CD4-positive, alpha-beta T cell (primary cell): ENCODE measurements around the gene TANK. TPM values are rescaled to one million over a fixed set of nuclear protein-coding genes. Genes with fewer than 3 reads are reported as not detected.

Experiments used
- ATAC-seq: fragments of 200-7000 bp; cut with Tn5 transposase; one replicate; pipeline ENCODE4 v1.10.0; 2022; ENCODE audit warnings: mild to moderate bottlenecking; ENCODE audit not compliant: poor library complexity
- CTCF ChIA-PET: fragments of 350-600 bp; sonication (Branson Sonifier 250); formaldehyde crosslinking; loops from one replicate; lab custom pipeline; 2021; ENCODE audit warnings: antibody characterized with exemption, inconsistent platforms; lab: Charles Lee
- POLR2A ChIA-PET: fragments of 350-600 bp; sonication (Branson Sonifier 250); formaldehyde crosslinking; loops from one replicate; lab custom pipeline; 2021; ENCODE audit warnings: antibody characterized with exemption, inconsistent platforms; lab: Charles Lee
- DNase-seq, 14 experiments: peaks; one replicate each; pipeline ENCODE4 v3.0.0-alpha.2; 2013 to 2020; ENCODE audit warnings: mixed read lengths in 2 of 14
- H3K27ac ChIP-seq, 2 donors: one replicate each; pipeline versions ENCODE4 v1.5.1 to v1.7.0; 2013; ENCODE audit warnings: low read length in 2 of 2, low read depth in 1 of 2, mild to moderate bottlenecking in 1 of 2
- H3K27me3 ChIP-seq, 2 experiments: 1 replicate in 1 of 2; 2 replicates in 1 of 2; pipeline versions ENCODE4 v1.6.1 to v1.7.0; 2013; ENCODE audit warnings: low read length in 2 of 2, control low read depth in 1 of 2, mild to moderate bottlenecking in 1 of 2, moderate library complexity in 1 of 2; ENCODE audit not compliant: insufficient read depth in 2 of 2, control insufficient read depth in 1 of 2
- H3K36me3 ChIP-seq: one replicate; pipeline ENCODE4 v1.6.1; 2013; ENCODE audit warnings: low read length, control low read depth; ENCODE audit not compliant: insufficient read depth
- H3K4me1 ChIP-seq: one replicate; pipeline ENCODE4 v1.6.1; 2013; ENCODE audit warnings: low read length, control low read depth; ENCODE audit not compliant: insufficient read depth
- H3K4me3 ChIP-seq: one replicate; pipeline ENCODE4 v1.5.1; 2013; ENCODE audit warnings: mild to moderate bottlenecking, low read length, moderate library complexity
- H3K9me3 ChIP-seq, 2 experiments: 1 replicate in 1 of 2; 2 replicates in 1 of 2; pipeline versions ENCODE4 v1.6.1 to v1.7.0; 2013; ENCODE audit warnings: low read length in 2 of 2, mild to moderate bottlenecking in 2 of 2, control low read depth in 1 of 2, moderate library complexity in 1 of 2; ENCODE audit not compliant: control insufficient read depth in 1 of 2, insufficient read depth in 1 of 2
- H3K27ac Mint-ChIP-seq: one replicate; pipeline ENCODE4 v1.8.0; 2020; ENCODE audit warnings: mixed read lengths
- H3K27me3 Mint-ChIP-seq: one replicate; pipeline ENCODE4 v1.8.0; 2021; ENCODE audit warnings: mixed read lengths
- H3K36me3 Mint-ChIP-seq: one replicate; pipeline ENCODE4 v1.8.0; 2021; ENCODE audit warnings: low read depth, mixed read lengths
- H3K4me1 Mint-ChIP-seq: one replicate; pipeline ENCODE4 v1.8.0; 2021; ENCODE audit warnings: low read depth, mixed read lengths
- H3K4me3 Mint-ChIP-seq: one replicate; pipeline ENCODE4 v1.8.0; 2020; ENCODE audit warnings: mild to moderate bottlenecking, mixed read lengths
- H3K9me3 Mint-ChIP-seq: one replicate; pipeline ENCODE4 v1.8.0; 2020; ENCODE audit warnings: mixed read lengths
- CTCF ChIP-seq: fragments of 200-600 bp; IDR thresholded peaks from one replicate; pipeline ENCODE4 v1.8.0; 2022; ENCODE audit warnings: antibody characterized with exemption, mild to moderate bottlenecking
- intact Hi-C, 2 experiments: fragments of 100-400 bp; cut with DNase I in 1 of 2; cut with micrococcal nuclease in 1 of 2; formaldehyde crosslinking; loops; one replicate each; pipeline versions ENCODE4 v1.15.1 to v1.9.0; 2023 to 2025; cut with DNase I, micrococcal nuclease
- total RNA-seq, 174 experiments: library from RNA in 2 of 174; stranded (reverse) in 2 of 174; gene quantifications; one replicate each; pipeline ENCODE4 v1.2.3 and lab custom pipeline; 2021 to 2026

The TANK gene
- total RNA-seq, 2 experiments from 2014 or later: 66.3 to 71.7 TPM

GRCh38 chr2:161141033-161141432 lies 19.2 kb upstream of the TANK start:
- H3K9me3 ChIP-seq: no peaks in the 10 kb centered on the region
- no peaks in the 10 kb centered on the region for H3K27me3 Mint-ChIP-seq
- H3K4me3 Mint-ChIP-seq: peak overlapping the region; percentile 55
- intact Hi-C loops: loop anchor here in 1 of 2 experiments (2.0 kb wide), 1 partner anchor 16 kb away; no protein-coding TSS in a partner anchor
- peaks cover 6% of the 10 kb centered on the region for H3K4me1 ChIP-seq
- peaks cover 88% of the 10 kb centered on the region for H3K4me1 Mint-ChIP-seq
- ChIA-PET CTCF (interaction anchor here (1.6 kb wide), 1 partner anchor 19 kb away, joined by 3 read pairs; the partner anchor contains the start of gene TANK), POLR2A (no interaction called here)
- H3K27ac ChIP-seq: no peak overlapping the region
- no peaks in the 10 kb centered on the region for H3K9me3 Mint-ChIP-seq
- H3K36me3 Mint-ChIP-seq: no peaks in the 10 kb centered on the region
- no peak for TF ChIP-seq CTCF
- H3K4me3 ChIP-seq: peak overlapping the region; percentile 4
- H3K27me3 ChIP-seq: no peaks in the 10 kb centered on the region
- peak overlapping the region; percentile 70 for H3K27ac Mint-ChIP-seq
- ATAC-seq (no peak), DNase-seq (peak in 3 of 14 experiments; percentile 25 to 40 (median 29))
- H3K36me3 ChIP-seq: no peaks in the 10 kb centered on the region

- no peak for TF ChIP-seq CTCF
- no peaks in the 10 kb centered on the region for H3K27me3 Mint-ChIP-seq
- H3K9me3 Mint-ChIP-seq: peaks cover 14% of the 10 kb centered on the region
- H3K4me3 Mint-ChIP-seq: no peak overlapping the region
- H3K27ac Mint-ChIP-seq: no peak overlapping the region
- Histone ChIP-seq H3K9me3 (peaks cover 12 to 18% of the 10 kb centered on the region in 2 experiments), H3K36me3 (peaks cover 17% of the 10 kb centered on the region), H3K27me3 (no peaks in the 10 kb centered on the region), H3K4me3 (no peak overlapping the region), H3K4me1 (peaks cover 15% of the 10 kb centered on the region), H3K27ac (no peak overlapping the region)
- ChIA-PET POLR2A (interaction anchor here (1.4 kb wide), 1 partner anchor 10 kb away, joined by 4 read pairs; no protein-coding TSS in a partner anchor), CTCF (interaction anchor here (0.7 kb wide), 1 partner anchor 9 kb away, joined by 3 read pairs; no protein-coding TSS in a partner anchor)
- DNase-seq (no peak), ATAC-seq (no peak)
- H3K4me1 Mint-ChIP-seq: peaks cover 52% of the 10 kb centered on the region
- intact Hi-C loops: no loop called here
- H3K36me3 Mint-ChIP-seq: peaks cover 47% of the 10 kb centered on the region
Observed at GRCh38 chr2:161146209-161146775, 13.9 kb upstream of the TANK start.

GRCh38 chr2:161146996-161147395 lies 13.2 kb upstream of the TANK start:
- no peak overlapping the region for H3K4me3 Mint-ChIP-seq
- peaks cover 45% of the 10 kb centered on the region for H3K4me1 Mint-ChIP-seq
- Histone ChIP-seq H3K4me1 (peaks cover 14% of the 10 kb centered on the region), H3K27ac (no peak overlapping the region), H3K36me3 (peaks cover 17% of the 10 kb centered on the region), H3K4me3 (no peak overlapping the region), H3K9me3 (peaks cover 12 to 18% of the 10 kb centered on the region in 2 experiments), H3K27me3 (no peaks in the 10 kb centered on the region)
- no peak overlapping the region for H3K27ac Mint-ChIP-seq
- intact Hi-C loops: no loop called here
- H3K27me3 Mint-ChIP-seq: no peaks in the 10 kb centered on the region
- TF ChIP-seq CTCF: no peak
- peaks cover 54% of the 10 kb centered on the region for H3K36me3 Mint-ChIP-seq
- ChIA-PET POLR2A (interaction anchor here (1.4 kb wide), 1 partner anchor 11 kb away, joined by 4 read pairs; no protein-coding TSS in a partner anchor), CTCF (no interaction called here)
- ATAC-seq: no peak
- no peak for DNase-seq
- H3K9me3 Mint-ChIP-seq: peaks cover 20% of the 10 kb centered on the region
